Measurements from ENCODE around the gene LIPG.
"Not testable (repeated sequence)": the region's sequence is repeated elsewhere in the genome, so short reads cannot be mapped to it uniquely, and the experiment has no call there.

Gene LIPG

GRCh38 chr18:49546278-49546677, 15.6 kb upstream of the LIPG start:
- Histone ChIP-seq H3K27ac (ENCODE audit: insufficient read depth, low read depth, low read length, poor library complexity, severe bottlenecking) (no peak overlapping the region), H3K4me1 (ENCODE audit: control insufficient read depth, insufficient read depth, low read length) (no peaks in the 10 kb centered on the region), H3K27me3 (ENCODE audit: control insufficient read depth, insufficient read depth, low read length, poor library complexity, severe bottlenecking) (no peaks in the 10 kb centered on the region), H3K4me3 (ENCODE audit: insufficient read depth, low read depth, low read length) (no peak overlapping the region), H3K9me3 (ENCODE audit: control insufficient read depth, low read length) (no peaks in the 10 kb centered on the region), H3K36me3 (ENCODE audit: control insufficient read depth, insufficient read depth, low read length) (no peaks in the 10 kb centered on the region)
- WGBS, 2 experiments, result 100% methylated on average over 1 of the region's 1 CpG

DNA sequence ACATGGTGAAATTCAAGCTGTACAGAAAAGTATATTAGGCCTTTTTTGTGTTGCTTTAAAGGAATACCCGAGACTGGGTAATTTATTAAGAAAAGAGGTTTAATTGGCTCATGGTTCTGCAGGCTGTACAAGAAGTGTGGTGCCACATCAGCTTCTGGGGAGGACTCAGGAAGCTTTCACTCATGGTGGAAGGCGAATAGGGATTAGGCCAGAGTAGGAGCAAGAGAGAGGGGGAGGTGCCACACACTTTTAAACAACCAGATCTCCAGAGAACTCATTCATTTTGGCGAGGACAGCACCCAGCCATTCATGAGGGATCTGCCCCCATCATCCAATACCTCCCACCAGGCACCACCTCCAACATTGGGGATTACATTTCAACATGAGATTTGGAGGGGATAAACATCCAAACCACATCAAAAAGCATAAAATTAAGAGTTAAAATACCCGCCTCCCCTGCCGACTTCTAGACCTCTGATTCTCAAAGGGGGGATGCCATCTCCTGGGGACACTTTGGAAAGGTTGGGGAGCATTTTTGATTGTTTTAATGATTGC, 15.1 kb upstream of the LIPG start:
- Histone ChIP-seq H3K4me1 (ENCODE audit: control insufficient read depth, insufficient read depth, low read length) (no peaks in the 10 kb centered on the region), H3K9me3 (ENCODE audit: control insufficient read depth, low read length) (no peaks in the 10 kb centered on the region), H3K36me3 (ENCODE audit: control insufficient read depth, insufficient read depth, low read length) (no peaks in the 10 kb centered on the region), H3K4me3 (ENCODE audit: insufficient read depth, low read depth, low read length) (no peak overlapping the region), H3K27ac (ENCODE audit: insufficient read depth, low read depth, low read length, poor library complexity, severe bottlenecking) (no peak overlapping the region), H3K27me3 (ENCODE audit: control insufficient read depth, insufficient read depth, low read length, poor library complexity, severe bottlenecking) (no peaks in the 10 kb centered on the region)
- WGBS, 2 experiments, result 81 to 87% methylated on average over 5 of the region's 5 CpGs

DNA sequence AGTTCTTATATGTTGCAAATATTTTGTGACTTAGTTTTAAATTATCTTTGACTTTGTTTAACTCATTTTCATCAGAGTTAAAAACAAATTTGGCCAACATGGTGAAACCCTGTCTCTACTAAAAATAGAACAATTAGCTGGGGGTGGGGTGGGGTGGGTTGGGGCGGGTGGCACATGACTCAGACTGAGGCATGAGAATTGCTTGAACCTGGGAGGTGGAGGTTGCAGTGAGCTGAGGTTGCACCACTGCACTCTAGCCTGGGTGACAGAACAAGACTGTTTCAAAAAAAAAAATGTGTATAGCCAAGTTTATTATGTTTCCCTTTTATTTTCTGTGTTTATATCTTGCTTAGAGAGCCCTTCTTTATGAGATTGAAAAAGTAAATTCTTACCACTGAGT, 14.2 kb upstream of the LIPG start:
- Histone ChIP-seq H3K4me1 (ENCODE audit: control insufficient read depth, insufficient read depth, low read length) (no peaks in the 10 kb centered on the region), H3K36me3 (ENCODE audit: control insufficient read depth, insufficient read depth, low read length) (no peaks in the 10 kb centered on the region), H3K9me3 (ENCODE audit: control insufficient read depth, low read length) (no peaks in the 10 kb centered on the region), H3K27ac (ENCODE audit: insufficient read depth, low read depth, low read length, poor library complexity, severe bottlenecking) (no peak overlapping the region), H3K4me3 (ENCODE audit: insufficient read depth, low read depth, low read length) (no peak overlapping the region), H3K27me3 (ENCODE audit: control insufficient read depth, insufficient read depth, low read length, poor library complexity, severe bottlenecking) (no peaks in the 10 kb centered on the region)
- 71 to 90% methylated on average over 1 of the region's 1 CpG for WGBS, 2 experiments

DNA sequence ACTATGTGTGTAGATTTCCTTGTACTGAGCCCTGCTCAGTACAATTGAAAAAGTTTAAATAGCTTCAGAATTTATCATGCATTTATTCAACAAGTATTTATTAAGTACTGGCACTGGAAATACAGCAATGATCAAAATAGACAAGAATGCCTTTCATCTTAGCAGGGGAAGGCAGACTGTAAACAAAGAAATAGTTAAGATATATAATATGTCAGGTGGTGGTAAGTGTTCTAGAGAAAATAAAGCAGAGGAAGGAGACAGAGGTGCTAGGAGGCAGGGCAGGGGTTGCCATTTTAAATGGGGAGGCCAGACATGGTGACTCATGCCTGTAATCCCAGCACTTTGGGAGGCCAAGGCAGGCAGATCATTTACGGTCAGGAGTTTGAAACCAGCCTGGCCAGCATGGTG, 13.6 kb upstream of the LIPG start:
- Histone ChIP-seq H3K36me3 (ENCODE audit: control insufficient read depth, insufficient read depth, low read length) (no peaks in the 10 kb centered on the region), H3K27ac (ENCODE audit: insufficient read depth, low read depth, low read length, poor library complexity, severe bottlenecking) (no peak overlapping the region), H3K4me1 (ENCODE audit: control insufficient read depth, insufficient read depth, low read length) (no peaks in the 10 kb centered on the region), H3K27me3 (ENCODE audit: control insufficient read depth, insufficient read depth, low read length, poor library complexity, severe bottlenecking) (no peaks in the 10 kb centered on the region), H3K4me3 (ENCODE audit: insufficient read depth, low read depth, low read length) (no peak overlapping the region), H3K9me3 (ENCODE audit: control insufficient read depth, low read length) (no peaks in the 10 kb centered on the region)
- 91 to 96% methylated on average over 1 of the region's 1 CpG for WGBS, 2 experiments

DNA sequence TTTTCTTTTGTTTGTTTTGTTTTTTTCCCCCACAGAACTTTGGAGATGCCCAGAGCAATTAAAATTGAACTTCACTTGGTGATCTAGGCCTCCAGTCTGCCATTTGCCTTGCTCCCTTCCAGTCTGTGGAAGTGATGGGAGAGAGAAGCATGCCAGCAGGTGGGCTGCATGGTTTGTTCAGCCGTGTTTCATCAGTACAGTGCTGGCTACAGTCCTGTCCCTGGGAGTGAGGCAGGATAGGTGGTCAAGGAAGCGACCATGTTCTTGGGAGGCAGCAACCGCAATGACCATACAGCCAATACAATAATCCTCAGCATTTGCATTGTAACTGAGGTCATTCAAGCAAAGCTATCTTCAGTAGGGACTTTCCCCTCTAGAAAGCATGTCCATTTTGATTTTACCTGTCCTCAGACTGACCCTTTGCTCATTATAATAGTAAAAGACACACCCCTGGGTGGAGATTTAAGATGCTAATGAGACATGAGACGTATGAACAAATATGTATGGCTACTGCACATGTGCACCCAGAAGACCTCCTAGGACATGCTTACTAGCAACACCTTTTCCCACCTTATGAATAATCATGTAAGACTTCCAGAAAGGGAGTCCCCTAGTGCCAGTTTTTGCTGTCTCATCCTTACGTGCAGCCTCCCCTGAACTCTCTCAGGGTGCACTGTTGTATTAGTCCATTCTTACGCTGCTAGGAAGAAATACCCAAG, 11.1 kb upstream of the LIPG start:
- H3K27me3 ChIP-seq (ENCODE audit: control insufficient read depth, insufficient read depth, low read length, poor library complexity, severe bottlenecking), result no peaks in the 10 kb centered on the region
- H3K9me3 ChIP-seq (ENCODE audit: control insufficient read depth, low read length), result no peaks in the 10 kb centered on the region
- no peak overlapping the region for H3K4me3 ChIP-seq (ENCODE audit: insufficient read depth, low read depth, low read length)
- H3K36me3 ChIP-seq (ENCODE audit: control insufficient read depth, insufficient read depth, low read length), result no peaks in the 10 kb centered on the region
- 97% methylated on average over 6 of the region's 6 CpGs for WGBS, 2 experiments
- H3K4me1 ChIP-seq (ENCODE audit: control insufficient read depth, insufficient read depth, low read length), result no peaks in the 10 kb centered on the region
- no peak overlapping the region for H3K27ac ChIP-seq (ENCODE audit: insufficient read depth, low read depth, low read length, poor library complexity, severe bottlenecking)

- Histone ChIP-seq H3K27ac (ENCODE audit: insufficient read depth, low read depth, low read length, poor library complexity, severe bottlenecking) (no peak overlapping the region), H3K4me3 (ENCODE audit: insufficient read depth, low read depth, low read length) (no peak overlapping the region), H3K9me3 (ENCODE audit: control insufficient read depth, low read length) (no peaks in the 10 kb centered on the region), H3K27me3 (ENCODE audit: control insufficient read depth, insufficient read depth, low read length, poor library complexity, severe bottlenecking) (no peaks in the 10 kb centered on the region), H3K36me3 (ENCODE audit: control insufficient read depth, insufficient read depth, low read length) (no peaks in the 10 kb centered on the region), H3K4me1 (ENCODE audit: control insufficient read depth, insufficient read depth, low read length) (no peaks in the 10 kb centered on the region)
- 96 to 98% methylated on average over 4 of the region's 4 CpGs for WGBS, 2 experiments
Observed at GRCh38 chr18:49553003-49553402, 8.9 kb upstream of the LIPG start.

- peaks cover 11% of the 10 kb centered on the region for H3K27me3 ChIP-seq (ENCODE audit: control insufficient read depth, insufficient read depth, low read length, poor library complexity, severe bottlenecking)
- no peaks in the 10 kb centered on the region for H3K4me1 ChIP-seq (ENCODE audit: control insufficient read depth, insufficient read depth, low read length)
- H3K27ac ChIP-seq (ENCODE audit: insufficient read depth, low read depth, low read length, poor library complexity, severe bottlenecking), result no peak overlapping the region
- H3K9me3 ChIP-seq (ENCODE audit: control insufficient read depth, low read length), result no peaks in the 10 kb centered on the region
- H3K4me3 ChIP-seq (ENCODE audit: insufficient read depth, low read depth, low read length), result no peak overlapping the region
- WGBS, 2 experiments, result 87 to 93% methylated on average over 4 of the region's 4 CpGs
- H3K36me3 ChIP-seq (ENCODE audit: control insufficient read depth, insufficient read depth, low read length), result no peaks in the 10 kb centered on the region
Observed at GRCh38 chr18:49555641-49556040, 6.2 kb upstream of the LIPG start.

- 93 to 94% methylated on average over 2 to 3 of the region's 3 CpGs for WGBS, 2 experiments
- H3K4me1 ChIP-seq (ENCODE audit: control insufficient read depth, insufficient read depth, low read length), result peaks cover 8% of the 10 kb centered on the region
- no peak overlapping the region for H3K4me3 ChIP-seq (ENCODE audit: insufficient read depth, low read depth, low read length)
Observed at GRCh38 chr18:49558356-49558755, 3.5 kb upstream of the LIPG start.

DNA sequence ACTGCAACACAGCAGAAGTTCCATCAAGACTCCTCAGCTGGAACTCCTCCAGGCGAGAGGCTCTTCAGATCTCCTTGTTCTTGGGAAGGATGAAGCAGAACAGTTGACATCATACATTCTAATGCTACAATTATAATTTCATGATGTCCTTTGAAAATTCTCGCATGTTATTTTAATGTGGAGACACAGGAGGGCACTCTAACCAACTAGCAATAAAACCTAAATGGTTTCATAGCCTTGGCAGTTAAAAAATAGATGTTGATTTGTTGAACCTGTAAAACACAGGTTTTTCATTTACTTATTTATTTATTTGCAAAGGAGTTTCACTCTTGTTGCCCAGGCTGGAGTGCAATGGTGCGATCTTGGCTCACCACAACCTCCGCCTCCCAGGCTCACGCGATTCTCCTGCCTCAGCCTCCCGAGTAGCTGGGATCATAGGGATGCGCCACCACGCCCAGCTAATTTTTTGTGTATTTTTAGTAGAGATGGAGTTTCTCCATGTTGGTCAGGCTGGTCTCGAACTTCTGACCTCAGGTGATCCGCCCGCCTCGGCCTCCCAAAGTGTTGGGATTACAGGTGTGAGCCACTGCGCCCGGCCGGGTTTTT, 2.4 kb upstream of the LIPG start:
- H3K4me1 ChIP-seq (ENCODE audit: control insufficient read depth, insufficient read depth, low read length), result peaks cover 19% of the 10 kb centered on the region
- H3K9me3 ChIP-seq (ENCODE audit: control insufficient read depth, low read length); H3K4me3 ChIP-seq (ENCODE audit: insufficient read depth, low read depth, low read length); H3K36me3 ChIP-seq (ENCODE audit: control insufficient read depth, insufficient read depth, low read length); H3K27ac ChIP-seq (ENCODE audit: insufficient read depth, low read depth, low read length, poor library complexity, severe bottlenecking): not testable (repeated sequence)
- 94 to 95% methylated on average over 15 to 16 of the region's 16 CpGs for WGBS, 2 experiments
- H3K27me3 ChIP-seq (ENCODE audit: control insufficient read depth, insufficient read depth, low read length, poor library complexity, severe bottlenecking), result peaks cover 44% of the 10 kb centered on the region

More at GRCh38 chr18:49558356-49558755, 3.5 kb upstream of the LIPG start:
- Histone ChIP-seq H3K27me3 (ENCODE audit: control insufficient read depth, insufficient read depth, low read length, poor library complexity, severe bottlenecking) (peaks cover 34% of the 10 kb centered on the region), H3K9me3 (ENCODE audit: control insufficient read depth, low read length) (no peaks in the 10 kb centered on the region), H3K27ac (ENCODE audit: insufficient read depth, low read depth, low read length, poor library complexity, severe bottlenecking) (no peak overlapping the region), H3K36me3 (ENCODE audit: control insufficient read depth, insufficient read depth, low read length) (no peaks in the 10 kb centered on the region)

DNA sequence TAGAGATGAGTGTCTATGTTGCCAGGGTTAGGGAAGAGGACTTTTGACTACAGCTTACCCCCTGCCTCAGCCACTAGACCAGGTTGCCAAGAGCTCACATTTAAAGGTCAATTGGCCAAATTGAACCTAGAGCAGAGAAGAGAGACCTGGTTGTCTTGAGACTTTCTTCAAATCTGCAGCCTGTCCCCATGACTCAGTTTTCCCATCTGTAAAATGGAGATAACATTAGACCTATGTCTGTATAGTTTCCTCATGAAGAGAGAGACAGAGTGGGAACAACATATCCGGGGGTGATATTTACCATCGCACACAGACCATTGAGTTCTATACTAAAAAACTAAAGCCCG, 1.6 kb upstream of the LIPG start:
- no peaks in the 10 kb centered on the region for H3K36me3 ChIP-seq (ENCODE audit: control insufficient read depth, insufficient read depth, low read length)
- no peak overlapping the region for H3K4me3 ChIP-seq (ENCODE audit: insufficient read depth, low read depth, low read length)
- peaks cover 19% of the 10 kb centered on the region for H3K4me1 ChIP-seq (ENCODE audit: control insufficient read depth, insufficient read depth, low read length)
- WGBS, 2 experiments, result 35 to 36% methylated on average over 3 of the region's 3 CpGs
- H3K27ac ChIP-seq (ENCODE audit: insufficient read depth, low read depth, low read length, poor library complexity, severe bottlenecking), result no peak overlapping the region
- no peaks in the 10 kb centered on the region for H3K9me3 ChIP-seq (ENCODE audit: control insufficient read depth, low read length)
- H3K27me3 ChIP-seq (ENCODE audit: control insufficient read depth, insufficient read depth, low read length, poor library complexity, severe bottlenecking), result peaks cover 48% of the 10 kb centered on the region

All from ectodermal cell (in vitro differentiated cells).